Progenitor cell of endocrine pancreas (in vitro differentiated cells): Measurements from ENCODE around the gene CRYBA1. TPM values are rescaled to one million over a fixed set of nuclear protein-coding genes. Genes with fewer than 3 reads are reported as not detected.
"Not testable (repeated sequence)": the region's sequence is repeated elsewhere in the genome, so short reads cannot be mapped to it uniquely, and the experiment has no call there.

ENCODE experiments used
- DNase-seq: peaks from one replicate; pipeline ENCODE4 v3.0.0; 2021; ENCODE audit warnings: low spot score; ENCODE audit not compliant: unreplicated experiment
- H3K27ac Mint-ChIP-seq: 2 replicates; pipeline ENCODE4 v1.8.0; 2021; ENCODE audit warnings: mild to moderate bottlenecking, moderate library complexity, mixed read lengths
- H3K27me3 Mint-ChIP-seq: 2 replicates; pipeline ENCODE4 v1.8.0; 2021; ENCODE audit warnings: mixed read lengths
- H3K36me3 Mint-ChIP-seq: 2 replicates; pipeline ENCODE4 v1.8.0; 2022; ENCODE audit warnings: mixed read lengths; ENCODE audit not compliant: insufficient read depth
- H3K4me1 Mint-ChIP-seq: 2 replicates; pipeline ENCODE4 v1.8.0; 2021; ENCODE audit warnings: low read depth, mixed read lengths
- H3K4me3 Mint-ChIP-seq: 2 replicates; pipeline ENCODE4 v1.8.0; 2021; ENCODE audit warnings: low read depth, mild to moderate bottlenecking, moderate library complexity, mixed read lengths
- H3K9me3 Mint-ChIP-seq: 2 replicates; pipeline ENCODE4 v1.8.0; 2021; ENCODE audit warnings: low read depth, mixed read lengths
- long read RNA-seq: library from polyadenylated mRNA; unstranded; transcript quantifications from one replicate; pipeline ENCODE4 v2.0.0, GENCODE V29; 2020
- total RNA-seq: library from RNA; stranded (reverse); gene quantifications from 2 replicates; pipeline ENCODE4 v1.2.1, GENCODE V29; 2021
- TF ChIP-seq, protein P1 (sequence below): fragments of 200-600 bp; sonication (generic); IDR thresholded peaks from one replicate; pipeline ENCODE4 v1.5.0; 2021; ENCODE audit warnings: antibody characterized with exemption, mild to moderate bottlenecking; ENCODE audit not compliant: unreplicated experiment

The CRYBA1 gene, protein sequence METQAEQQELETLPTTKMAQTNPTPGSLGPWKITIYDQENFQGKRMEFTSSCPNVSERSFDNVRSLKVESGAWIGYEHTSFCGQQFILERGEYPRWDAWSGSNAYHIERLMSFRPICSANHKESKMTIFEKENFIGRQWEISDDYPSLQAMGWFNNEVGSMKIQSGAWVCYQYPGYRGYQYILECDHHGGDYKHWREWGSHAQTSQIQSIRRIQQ
- total RNA-seq, result not detected in 2 replicates
- long read RNA-seq, result 0 reads

DNA sequence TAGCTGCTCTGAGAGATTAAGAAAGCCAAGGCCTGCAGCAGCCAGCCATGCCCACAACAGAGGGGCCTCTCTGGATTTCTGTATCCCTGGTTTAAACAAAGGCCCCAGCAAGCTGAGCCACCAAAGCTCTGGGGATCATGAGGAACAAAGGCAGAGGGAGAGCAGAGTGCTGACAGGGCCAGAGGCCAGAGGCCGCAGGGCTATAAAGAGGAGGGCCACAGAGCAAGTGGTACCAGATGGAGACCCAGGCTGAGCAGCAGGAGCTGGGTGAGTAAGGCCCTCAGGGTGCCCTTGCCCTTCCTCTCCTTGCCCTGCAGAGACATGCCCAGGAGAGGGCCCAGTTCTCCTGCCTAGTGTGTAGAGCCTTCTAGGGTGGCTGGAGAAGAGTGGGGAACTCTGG is at the start of gene CRYBA1:
Gene CRYBA1 (plus strand): TSS at position 232 of the 400 bp plus-strand sequence. CDS start 5 bp downstream, at position 237.
- Mint-ChIP-seq H3K4me1 (no peaks in the 10 kb centered on the region), H3K4me3 (no peak within 1 kb of the TSS), H3K27ac (no peak within 1 kb of the TSS), H3K9me3 (no peaks in the 10 kb centered on the region), H3K27me3 (no peaks in the 10 kb centered on the region), H3K36me3 (no peaks in the 10 kb centered on the region)
- no peak for DNase-seq
- TF ChIP-seq, protein P1, sequence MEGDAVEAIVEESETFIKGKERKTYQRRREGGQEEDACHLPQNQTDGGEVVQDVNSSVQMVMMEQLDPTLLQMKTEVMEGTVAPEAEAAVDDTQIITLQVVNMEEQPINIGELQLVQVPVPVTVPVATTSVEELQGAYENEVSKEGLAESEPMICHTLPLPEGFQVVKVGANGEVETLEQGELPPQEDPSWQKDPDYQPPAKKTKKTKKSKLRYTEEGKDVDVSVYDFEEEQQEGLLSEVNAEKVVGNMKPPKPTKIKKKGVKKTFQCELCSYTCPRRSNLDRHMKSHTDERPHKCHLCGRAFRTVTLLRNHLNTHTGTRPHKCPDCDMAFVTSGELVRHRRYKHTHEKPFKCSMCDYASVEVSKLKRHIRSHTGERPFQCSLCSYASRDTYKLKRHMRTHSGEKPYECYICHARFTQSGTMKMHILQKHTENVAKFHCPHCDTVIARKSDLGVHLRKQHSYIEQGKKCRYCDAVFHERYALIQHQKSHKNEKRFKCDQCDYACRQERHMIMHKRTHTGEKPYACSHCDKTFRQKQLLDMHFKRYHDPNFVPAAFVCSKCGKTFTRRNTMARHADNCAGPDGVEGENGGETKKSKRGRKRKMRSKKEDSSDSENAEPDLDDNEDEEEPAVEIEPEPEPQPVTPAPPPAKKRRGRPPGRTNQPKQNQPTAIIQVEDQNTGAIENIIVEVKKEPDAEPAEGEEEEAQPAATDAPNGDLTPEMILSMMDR, result no peak

DNA sequence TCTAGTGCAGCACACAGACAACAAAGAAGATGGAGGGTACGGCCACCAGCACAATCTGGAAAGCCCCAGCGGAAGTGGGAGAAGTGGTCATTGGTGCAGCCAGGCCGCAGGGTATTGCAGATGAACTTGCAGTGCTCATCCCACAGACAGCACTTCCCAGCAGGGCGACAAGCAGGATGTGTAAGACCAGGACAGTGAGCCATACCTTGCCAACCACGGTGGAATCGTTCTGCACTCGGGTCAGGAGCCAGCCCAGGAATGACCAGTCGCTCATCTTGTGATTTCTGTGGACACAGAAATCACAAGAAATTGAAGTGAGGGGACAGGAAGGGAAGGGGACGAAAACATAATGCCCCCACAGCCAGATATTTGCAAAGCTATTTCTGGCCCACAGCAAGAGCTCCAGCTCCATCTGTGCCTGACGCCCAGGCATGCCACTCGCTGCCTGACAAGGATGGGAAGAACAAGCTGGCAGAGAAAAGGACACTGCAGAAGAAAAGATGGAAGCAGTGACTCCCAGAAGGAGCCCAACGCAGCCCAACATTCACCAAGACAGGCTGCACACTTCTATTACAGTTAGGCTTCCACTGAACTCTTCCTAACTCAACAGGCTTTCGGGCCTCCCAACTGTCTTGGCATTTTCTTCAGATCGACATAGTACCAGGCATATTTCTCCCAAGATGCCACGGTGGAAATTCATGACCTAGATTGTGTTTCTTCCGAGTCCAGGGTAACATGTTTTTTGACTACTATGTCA is 49.0 kb upstream of the CRYBA1 start:
- TF ChIP-seq, protein P1, result no peak

DNA sequence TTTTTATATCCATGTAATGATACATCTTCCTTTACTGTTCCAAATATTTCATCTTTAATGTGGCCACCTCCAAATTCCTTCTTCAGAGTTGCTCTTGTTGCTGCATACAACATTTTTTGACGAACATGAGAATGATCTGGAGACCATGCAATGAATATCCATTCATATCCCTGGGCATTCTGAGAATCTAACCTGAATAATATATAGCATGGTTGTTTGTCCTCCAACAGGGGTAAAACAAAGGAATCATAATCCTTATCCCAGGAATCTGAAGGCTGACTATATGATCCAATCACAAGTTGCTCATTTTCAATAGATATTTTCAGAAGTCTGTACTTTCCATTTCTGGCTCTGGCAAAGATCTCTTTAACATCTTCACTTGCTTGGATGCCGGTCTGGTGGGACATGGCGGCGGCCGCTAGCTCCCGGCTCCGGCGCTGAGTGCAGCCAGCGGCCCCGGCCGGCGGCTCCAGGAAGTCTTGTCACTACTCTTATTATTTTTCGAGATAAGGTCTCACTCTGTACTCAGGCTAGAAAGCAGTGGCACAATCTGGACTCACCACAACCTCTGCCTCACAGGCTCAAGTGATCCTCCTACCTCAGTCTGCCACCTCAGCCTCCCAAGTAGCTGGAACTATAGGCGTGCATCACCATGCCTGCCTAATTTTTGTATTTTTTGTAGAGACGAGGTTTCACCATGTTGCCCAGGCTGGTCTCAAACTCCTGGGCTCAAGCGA is 42.4 kb upstream of the CRYBA1 start:
- H3K9me3 Mint-ChIP-seq, H3K27ac Mint-ChIP-seq, H3K4me3 Mint-ChIP-seq, H3K36me3 Mint-ChIP-seq, DNase-seq, H3K4me1 Mint-ChIP-seq: not testable (repeated sequence)
- H3K27me3 Mint-ChIP-seq, result peaks cover 12% of the 10 kb centered on the region

More for the DNA sequence above, 49.0 kb upstream of the CRYBA1 start:
- peaks cover 28% of the 10 kb centered on the region for H3K27me3 Mint-ChIP-seq
- H3K36me3 Mint-ChIP-seq, result no peaks in the 10 kb centered on the region
- no peak overlapping the region for H3K27ac Mint-ChIP-seq
- no peaks in the 10 kb centered on the region for H3K9me3 Mint-ChIP-seq
- no peaks in the 10 kb centered on the region for H3K4me1 Mint-ChIP-seq
- H3K4me3 Mint-ChIP-seq, result no peak overlapping the region
- no peak for DNase-seq

DNA sequence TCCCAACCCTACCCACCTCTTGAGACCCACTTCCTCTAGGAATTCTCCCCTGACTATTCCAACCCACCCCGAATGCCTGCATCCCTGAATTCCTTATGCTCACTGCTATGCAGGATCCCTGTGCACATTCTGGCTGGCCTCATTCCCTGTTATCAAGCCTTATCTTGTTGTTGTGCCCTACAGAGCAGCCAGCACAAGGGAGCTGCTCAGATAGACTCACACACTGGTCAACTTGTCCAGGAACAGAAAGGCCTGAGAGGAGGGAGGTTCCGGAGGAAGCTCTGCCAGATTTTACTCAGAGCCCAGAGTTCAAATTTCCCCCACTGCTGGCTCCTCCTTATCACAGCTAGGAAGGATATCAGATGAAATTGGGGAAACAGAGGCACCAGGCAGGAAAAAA is 41.6 kb upstream of the CRYBA1 start:
- Mint-ChIP-seq H3K9me3 (no peaks in the 10 kb centered on the region), H3K27me3 (peaks cover 9% of the 10 kb centered on the region), H3K4me3 (no peak overlapping the region), H3K36me3 (no peaks in the 10 kb centered on the region), H3K27ac (no peak overlapping the region), H3K4me1 (no peaks in the 10 kb centered on the region)
- DNase-seq, result no peak
- TF ChIP-seq, protein P1, result no peak

DNA sequence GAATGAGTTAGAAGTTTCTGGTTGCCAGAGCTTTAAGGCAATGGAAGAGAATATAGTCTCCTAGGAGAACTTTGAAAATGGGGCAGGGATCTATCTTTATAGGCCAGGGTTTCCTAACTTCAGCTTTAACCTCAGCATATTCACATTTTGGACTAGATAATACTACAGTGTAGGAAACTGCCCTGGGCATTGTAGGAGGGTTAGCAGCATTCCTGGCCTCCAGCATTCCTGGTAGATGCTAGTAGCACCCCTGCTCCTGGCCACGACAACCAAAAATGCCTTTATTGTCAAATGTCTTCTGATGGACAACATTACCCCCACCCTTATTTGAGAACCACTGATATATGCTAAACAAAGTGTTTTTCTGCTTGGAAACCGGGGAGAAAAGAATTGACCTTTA is 38.7 kb upstream of the CRYBA1 start:
- H3K36me3 Mint-ChIP-seq, result no peaks in the 10 kb centered on the region
- peaks cover 3% of the 10 kb centered on the region for H3K27me3 Mint-ChIP-seq
- H3K27ac Mint-ChIP-seq, result no peak overlapping the region
- H3K4me3 Mint-ChIP-seq, result no peak overlapping the region
- DNase-seq, result no peak
- no peaks in the 10 kb centered on the region for H3K9me3 Mint-ChIP-seq
- TF ChIP-seq, protein P1, result no peak
- no peaks in the 10 kb centered on the region for H3K4me1 Mint-ChIP-seq
